HG03565 (cell line): ENCODE data around the gene RAI1.

Experiments used
- ATAC-seq: cut with Tn5 transposase; IDR thresholded peaks from one replicate; pipeline ENCODE4 v1.9.1; 2021; ENCODE audit warnings: mild to moderate bottlenecking, moderate library complexity; ENCODE audit not compliant: unreplicated experiment

Gene RAI1

DNA sequence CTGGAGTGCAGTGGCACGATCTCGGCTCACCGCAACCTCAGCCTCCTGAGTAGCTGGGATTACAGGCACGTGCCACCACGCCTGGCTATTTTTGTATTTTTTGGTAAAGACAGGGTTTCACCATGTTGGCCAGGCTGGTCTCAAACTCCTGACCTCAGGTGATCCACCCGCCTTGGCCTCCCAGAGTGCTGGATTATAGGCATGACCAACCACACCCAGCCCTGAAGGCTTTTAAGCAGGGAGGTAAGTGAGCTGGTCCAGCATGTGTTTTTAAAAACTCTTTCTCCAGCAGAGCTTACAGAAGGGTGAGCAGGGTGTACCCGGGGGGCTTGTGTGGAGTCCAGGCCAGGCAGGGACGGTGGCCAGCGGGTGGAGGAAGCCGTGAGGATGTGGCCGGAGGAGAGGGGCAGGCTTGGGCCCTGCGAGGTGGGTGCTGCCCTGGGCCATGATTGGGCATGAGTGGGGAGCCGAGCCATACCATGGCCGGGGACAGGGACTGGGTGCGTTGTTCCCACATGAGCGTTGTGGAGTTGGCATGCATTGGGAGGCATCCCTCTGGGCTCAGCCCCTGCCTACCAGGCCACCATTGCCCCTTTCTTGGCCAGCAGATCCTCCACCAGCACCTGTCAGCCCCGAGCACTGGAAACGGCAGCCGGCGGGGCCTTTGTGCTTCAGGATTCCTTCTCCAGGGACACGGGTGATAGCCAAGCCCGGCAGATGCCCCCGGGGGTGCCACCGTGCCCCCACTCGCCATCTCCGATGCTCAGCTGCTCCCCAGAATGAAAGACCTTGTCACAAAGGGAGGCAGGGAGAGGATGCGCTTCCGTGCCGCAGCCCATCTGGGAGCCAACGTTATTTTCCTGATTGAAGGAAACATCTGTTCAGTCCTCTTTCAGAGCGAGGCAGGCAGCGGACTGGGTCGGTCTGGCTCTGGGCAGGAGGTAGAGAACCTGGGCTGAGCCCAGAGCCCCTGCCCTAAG is 64.5 kb downstream of the RAI1 start:
- no peak for ATAC-seq

- no peak for ATAC-seq
Measured at GRCh38 chr17:17748179-17748578, 66.9 kb downstream of the RAI1 start.

DNA sequence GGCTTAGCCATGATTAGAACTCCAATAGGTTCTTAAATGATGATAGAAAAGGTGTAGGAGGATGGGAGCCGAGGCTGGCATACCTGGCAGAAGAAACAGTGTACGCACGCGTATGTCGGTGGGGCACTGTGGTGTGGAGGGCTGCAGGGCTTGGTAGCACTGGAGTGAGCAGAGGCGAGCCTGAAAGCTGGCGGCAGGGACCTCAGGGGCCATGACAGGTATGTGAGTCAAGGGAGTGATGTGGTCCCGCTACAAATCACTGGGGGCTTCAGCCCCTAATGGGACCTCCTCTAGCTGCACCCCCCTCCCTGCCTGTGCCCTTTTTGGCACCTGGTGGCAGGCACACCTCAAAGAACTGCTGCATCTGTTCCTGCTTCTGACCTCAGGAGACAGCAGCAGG is 67.3 kb downstream of the RAI1 start:
- ATAC-seq: no peak

DNA sequence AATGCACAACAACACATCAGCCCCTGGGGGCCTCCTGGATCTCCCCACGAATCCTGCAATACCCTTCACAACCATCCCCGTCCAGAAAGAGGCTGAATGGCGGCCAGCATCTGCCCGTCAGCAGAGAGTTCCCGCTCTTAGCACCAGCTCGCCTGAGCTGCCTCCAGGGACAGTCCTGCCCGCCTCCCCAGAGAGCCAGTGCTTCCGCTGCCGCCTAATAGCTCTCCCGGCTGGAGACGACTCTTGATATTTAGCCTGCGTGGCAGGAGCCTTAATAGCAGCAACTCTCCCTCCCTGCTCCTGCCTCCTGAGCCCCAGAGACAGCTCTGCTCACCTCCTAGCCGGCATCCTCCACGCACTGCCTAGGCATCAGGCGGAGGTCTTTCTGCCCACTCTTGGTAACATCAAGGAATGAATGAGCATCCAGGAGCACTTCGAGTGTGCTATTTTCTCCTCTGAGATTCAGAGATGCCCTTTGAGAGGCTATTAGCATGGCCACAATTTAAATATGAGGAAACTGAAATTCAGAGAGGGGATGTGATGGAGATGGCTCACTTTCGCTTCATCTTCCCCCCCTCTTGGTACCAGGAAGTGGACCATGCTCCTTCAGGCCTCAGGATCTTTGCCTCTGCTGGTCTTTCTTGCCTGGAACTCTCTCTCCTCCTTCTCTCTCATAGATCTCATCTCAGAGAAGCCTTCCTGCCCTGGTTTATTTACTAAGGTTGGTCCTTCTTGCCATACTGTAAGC is 67.9 kb downstream of the RAI1 start:
- ATAC-seq: no peak

DNA sequence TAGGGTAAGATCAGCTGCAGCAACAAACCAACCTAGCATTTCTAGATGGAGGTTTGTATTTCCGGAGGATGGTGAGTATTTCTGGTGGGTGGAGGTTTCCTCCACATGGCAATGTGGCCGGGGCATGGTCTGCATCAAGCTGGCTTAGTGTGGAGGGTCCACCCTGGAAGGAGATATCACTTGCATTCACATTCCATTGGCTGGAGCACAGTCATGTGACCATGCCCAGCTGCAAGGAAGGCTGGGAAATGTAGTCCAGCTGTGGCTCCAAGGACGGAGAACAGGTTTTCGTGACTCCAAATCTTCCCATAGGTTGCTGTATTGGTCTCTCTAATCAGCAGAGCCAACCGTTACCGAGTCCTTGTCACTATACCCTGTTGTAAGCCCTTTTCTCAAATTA is 68.7 kb downstream of the RAI1 start:
- ATAC-seq: no peak

DNA sequence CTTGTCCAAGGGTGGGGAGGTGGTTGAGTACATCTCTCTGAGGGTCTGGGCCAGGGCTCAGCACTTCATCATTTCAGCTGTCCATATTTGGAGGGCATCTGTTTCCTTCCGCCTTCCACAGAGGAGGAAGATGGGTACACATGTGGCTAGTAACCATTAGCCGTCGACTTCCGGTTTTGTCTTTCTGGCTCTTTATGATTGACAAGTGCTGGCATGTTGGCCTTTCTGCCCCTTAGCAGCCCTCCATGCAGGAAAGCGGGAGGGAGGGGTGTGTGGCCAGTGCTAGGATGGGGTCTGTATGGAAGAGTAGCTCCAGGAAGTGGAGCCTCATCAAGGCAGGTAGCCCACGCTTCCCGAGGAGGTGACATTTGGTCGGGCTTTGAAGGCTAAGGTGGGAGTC is 69.6 kb downstream of the RAI1 start:
- no peak for ATAC-seq

DNA sequence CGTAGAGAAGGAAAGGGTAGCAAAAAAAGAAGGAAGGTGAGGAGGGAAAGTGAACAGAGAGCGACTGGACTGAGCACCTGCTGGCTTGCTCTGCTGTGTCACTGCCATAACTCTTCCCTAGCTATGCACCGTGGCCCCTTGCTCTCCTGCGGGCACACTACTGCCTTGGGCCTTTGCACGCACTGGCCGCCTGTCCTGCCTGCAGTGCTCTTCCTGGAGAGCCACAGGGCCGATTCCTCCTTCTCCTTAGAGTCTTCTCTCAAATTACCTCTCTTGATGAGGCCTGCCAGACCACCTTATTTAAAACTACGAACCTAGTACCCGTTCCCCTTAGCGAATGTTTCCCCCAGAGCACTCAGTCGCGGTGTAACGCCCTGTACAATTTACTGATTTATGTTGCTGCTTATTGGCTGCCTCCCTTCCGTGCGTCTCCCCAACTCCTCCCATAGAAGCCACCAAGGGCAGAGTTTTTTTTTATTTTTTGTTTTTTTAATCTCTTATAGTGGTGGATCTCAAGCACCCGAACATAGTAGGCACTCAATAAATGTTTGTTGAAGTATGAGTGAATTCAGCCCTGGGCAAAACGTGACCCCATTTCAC is 70.3 kb downstream of the RAI1 start:
- no peak for ATAC-seq

DNA sequence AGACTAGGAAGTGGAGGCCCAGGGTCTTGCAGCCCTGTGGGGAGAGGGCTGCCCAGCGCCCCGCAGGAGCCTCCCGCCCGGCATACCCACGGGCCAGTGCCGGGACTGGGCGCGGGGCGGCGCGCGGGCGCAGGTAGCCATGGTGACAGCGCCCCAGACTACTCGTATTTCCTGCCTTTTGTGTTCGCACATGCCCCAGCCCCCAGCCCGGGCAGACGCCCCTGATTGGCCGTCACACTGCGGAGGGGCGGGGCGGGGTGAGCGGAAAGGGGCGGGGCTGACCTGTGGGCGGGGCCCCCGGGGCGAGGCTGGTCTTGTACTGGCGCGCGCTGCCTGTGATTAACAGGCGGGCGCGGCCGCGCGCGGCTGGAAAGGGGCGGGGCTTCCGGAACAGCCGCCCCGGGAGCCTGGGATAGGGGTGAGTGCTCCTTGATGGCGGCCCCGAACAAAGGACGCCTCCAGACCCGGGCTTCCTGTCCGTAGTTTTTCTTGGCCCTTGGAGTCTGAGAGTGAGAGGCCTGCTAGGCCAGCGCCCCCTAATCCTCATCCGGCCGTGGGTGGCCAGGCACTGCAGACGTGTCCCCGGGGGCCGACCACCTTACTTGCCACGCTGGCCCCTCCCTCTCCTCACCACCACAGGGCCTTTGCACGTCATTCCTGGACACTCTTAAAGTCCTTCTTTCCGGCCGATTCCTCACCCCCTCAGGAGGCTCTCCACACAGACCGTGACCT is 71.0 kb downstream of the RAI1 start:
- ATAC-seq: peak; percentile 57

DNA sequence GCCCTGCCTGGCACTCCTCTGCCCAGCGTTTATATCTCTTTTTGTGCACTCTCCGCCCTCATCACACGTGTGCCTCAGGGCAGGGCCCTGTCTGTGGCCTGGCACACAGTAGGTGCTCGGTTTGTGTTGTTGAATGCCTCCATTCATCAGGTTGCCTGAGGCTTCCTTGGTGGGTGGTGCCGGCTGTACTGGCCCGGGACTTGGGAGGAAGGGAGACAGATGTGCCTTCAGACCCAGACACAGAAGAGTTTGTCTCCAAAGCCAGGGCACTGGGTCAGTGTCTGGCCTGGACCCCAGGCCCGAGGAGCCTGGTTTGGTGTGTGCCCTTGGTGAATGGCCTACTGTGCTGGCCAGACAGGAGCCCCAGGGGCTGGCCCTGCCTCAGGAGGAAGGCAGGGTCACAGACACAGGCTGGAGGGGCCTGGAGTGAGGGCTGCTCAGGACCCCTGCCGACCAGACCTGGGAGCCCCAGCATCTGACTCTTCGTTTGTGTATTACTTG is 71.6 kb downstream of the RAI1 start:
- no peak for ATAC-seq

- no peak for ATAC-seq
Measured at GRCh38 chr17:17754719-17755686, 73.7 kb downstream of the RAI1 start.

DNA sequence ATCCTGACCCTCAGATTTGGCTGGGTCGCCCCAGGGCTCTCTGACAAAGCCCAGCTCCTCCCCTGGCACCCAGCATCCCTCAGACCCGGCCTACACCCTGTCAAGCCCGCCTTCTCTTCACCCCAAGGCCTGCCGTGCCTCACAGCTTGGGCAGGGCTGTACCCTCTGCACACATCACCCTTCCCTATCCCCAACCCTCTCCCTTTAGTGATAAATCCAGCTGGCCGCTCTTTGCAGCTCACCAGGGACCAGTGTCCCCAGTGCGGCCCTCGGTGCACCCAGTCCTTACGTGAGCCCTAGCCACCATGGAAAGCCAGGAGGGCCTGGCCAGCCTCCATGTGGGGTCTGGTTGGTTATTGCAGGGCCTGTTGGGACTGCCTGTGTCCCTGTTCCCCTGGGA is 74.5 kb downstream of the RAI1 start:
- no peak for ATAC-seq

- no peak for ATAC-seq
Measured at GRCh38 chr17:17757391-17757791, 76.1 kb downstream of the RAI1 start.

DNA sequence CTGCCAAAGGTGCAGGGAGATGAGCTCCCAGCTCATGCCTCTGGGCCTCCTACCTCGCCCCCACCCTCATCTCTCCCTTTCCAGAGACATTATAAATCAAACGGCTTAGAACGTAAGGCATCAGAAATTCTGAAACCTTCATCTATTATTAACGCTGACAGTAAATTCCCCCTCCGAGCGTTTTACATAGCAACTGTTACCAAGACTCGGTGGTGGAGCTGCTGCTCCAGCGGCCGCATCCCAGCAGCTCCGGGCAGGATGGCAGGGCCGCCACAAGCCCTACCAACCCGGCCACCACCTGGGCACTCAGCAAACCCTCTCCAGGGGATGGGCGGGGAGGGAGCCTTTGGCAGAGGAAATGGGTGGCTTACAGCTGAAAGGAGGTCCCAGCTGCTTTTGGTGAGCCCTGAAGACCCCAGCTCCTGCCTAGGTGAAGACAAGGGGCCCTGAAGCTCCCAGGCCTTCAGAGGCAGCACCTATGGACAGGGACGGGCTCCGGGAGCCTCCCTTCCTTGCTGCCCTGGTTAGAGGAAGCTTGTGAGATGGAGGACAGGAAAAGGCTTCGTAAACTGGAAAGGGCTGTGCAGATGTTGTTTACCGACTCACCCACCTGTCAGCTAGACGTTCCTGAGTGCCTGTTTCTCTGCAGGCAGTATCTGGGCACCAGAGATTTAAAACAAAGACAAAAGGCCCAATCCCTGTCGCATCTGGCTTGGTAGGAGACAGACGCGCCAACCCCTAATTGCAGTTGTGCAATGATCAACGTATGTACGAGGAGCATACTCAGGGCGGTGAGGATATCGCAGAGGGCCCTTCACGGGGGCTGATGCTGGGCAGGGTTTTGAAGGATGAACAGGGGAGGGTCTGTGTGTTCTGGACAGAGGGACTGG is 76.9 kb downstream of the RAI1 start:
- ATAC-seq: no peak

- no peak for ATAC-seq
Measured at GRCh38 chr17:17758941-17759563, 77.8 kb downstream of the RAI1 start.

GRCh38 chr17:17760350-17760749 is 79.1 kb downstream of the RAI1 start:
- no peak for ATAC-seq

DNA sequence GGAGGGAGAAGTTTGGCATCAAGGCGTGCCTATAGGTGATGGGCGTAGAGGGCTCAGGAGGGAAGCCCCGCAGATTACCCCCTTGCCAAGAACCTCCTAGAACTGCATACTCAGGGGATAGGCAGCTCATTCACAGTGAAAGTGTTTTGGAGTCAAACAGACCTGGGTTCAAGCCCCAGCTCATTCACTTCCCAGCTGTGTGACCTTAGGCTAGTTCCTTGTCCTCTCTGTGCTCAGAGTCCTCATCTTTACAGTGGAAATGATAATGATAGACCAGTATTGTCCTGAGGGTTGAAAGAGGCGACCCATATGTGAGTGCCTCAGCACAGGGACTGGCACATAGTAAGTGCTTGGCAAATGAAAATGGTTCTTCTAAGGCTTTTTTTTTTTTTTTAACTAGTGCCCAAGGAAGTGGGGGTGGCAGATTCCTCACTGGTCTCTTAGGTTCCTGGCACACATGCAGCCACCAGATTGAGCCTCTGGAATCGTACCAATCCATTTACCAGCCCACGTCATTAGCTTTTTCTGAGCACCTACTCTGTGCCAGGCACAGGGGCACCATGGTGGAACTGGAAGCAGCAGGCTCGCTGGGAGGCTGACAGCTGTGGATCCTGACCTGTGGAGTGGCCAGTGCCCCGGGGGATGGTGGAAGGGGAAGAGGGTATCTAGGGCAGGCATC is 79.8 kb downstream of the RAI1 start:
- ATAC-seq: no peak

DNA sequence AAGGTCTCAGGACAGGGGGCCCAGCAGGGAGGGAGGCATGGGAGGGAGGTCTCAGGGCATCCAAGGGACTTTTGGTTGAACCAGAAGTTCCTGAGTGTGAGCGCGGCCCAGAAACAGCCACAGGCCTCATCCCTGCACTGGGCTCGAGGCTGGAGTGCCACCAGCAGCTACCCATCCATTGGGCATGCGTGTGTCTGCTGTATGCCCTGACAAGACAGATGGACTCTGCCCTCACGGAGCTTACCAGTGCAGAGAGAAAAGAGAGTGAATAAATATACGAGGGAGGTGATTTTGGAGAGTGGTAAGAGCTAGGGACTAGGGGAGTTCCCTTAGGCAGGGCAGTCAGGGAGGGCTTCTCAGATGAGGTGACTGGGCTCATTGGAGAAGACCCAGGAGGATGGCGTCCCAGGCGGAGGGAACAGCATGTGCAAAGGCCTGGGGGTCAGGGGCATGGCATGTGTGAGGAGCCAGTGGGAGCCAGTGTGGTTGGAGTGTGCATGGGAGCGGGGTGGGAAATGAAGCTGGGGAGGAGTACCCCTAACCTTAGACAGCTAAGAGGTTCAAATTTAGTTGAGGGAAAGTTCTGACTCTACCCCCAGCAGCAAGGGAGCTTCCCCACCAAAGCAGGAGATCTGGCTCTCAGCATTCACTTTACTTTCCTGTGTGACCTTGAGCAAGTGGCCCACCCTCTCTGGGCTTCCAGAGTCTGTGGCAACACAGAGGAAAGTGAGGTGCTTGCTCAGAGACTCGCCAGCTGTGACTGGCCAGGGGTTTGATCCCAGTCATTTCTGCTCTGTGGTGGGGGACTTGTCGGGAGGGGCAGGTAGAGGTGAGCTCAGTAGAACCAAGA is 80.9 kb downstream of the RAI1 start:
- ATAC-seq: no peak
